Lower leg skin (tissue), 4 donors: Measurements from ENCODE around the gene SNAI3. TPM values are rescaled to one million over a fixed set of nuclear protein-coding genes. Genes with fewer than 3 reads are reported as not detected.

Source experiments
- DNase-seq, 2 donors: peaks; one replicate each; pipeline ENCODE4 v3.0.0-alpha.2; 2019; ENCODE audit warnings: low spot score in 2 of 2
- H3K4me3 ChIP-seq: fragments of 200-600 bp; sonication (generic); 2 replicates; pipeline ENCODE4 v1.5.1; 2017; ENCODE audit warnings: mild to moderate bottlenecking, low read depth; ENCODE audit not compliant: poor library complexity, severe bottlenecking
- CTCF ChIP-seq, 3 donors: fragments of 450-650 bp; IDR thresholded peaks; one replicate each; pipeline ENCODE4 v1.5.1; 2016; ENCODE audit warnings: antibody characterized with exemption in 3 of 3, mild to moderate bottlenecking in 3 of 3, moderate library complexity in 2 of 3
- POLR2A ChIP-seq, 2 donors: fragments of 450-650 bp; IDR thresholded peaks; one replicate each; pipeline ENCODE4 v1.6.1; 2016 to 2017; ENCODE audit warnings: antibody characterized with exemption in 2 of 2, mild to moderate bottlenecking in 1 of 2, moderate library complexity in 1 of 2
- WGBS, 2 donors: methylation state at CpG; one replicate each; pipeline ENCODE4 v1.1.5; 2018; 5-methylcytosine and 5-hydroxymethylcytosine counted together
- intact Hi-C: fragments of 100-400 bp; cut with DNase I; formaldehyde crosslinking; loops from one replicate; pipeline ENCODE4 v1.15.0; 2023; ENCODE audit warnings: low total_unique reads
- total RNA-seq, 4 donors: library from RNA; depleted of rRNA; stranded (reverse); fragments of >200 nt; gene quantifications; one replicate each; pipeline ENCODE4 v1.1.0, GENCODE V29; 2016

SNAI3 gene
- total RNA-seq, 4 donors from 2014 or later, result 0.17 to 0.81 (median 0.29) TPM

- intact Hi-C loops, result no loop called here
- no peak for DNase-seq
- WGBS, 2 donors, result 26 to 36% methylated on average over 15 to 26 of the region's 45 CpGs
- no peak overlapping the region for H3K4me3 ChIP-seq
- TF ChIP-seq CTCF (IDR thresholded peaks at IDR 0.05), result no peak
- no peak for TF ChIP-seq POLR2A (IDR thresholded peaks at IDR 0.05)
Measured at GRCh38 chr16:88639231-88640038, 46.9 kb downstream of the SNAI3 start.

- DNase-seq, result no peak
- WGBS, 2 donors, result 26 to 30% methylated on average over 22 of the region's 27 CpGs
- H3K4me3 ChIP-seq, result no peak within 1 kb of the TSS
- intact Hi-C loops, result no loop called here
- TF ChIP-seq CTCF (IDR thresholded peaks at IDR 0.05), result no peak
- TF ChIP-seq POLR2A (IDR thresholded peaks at IDR 0.05), result no peak
Measured at GRCh38 chr16:88638323-88639230, 47.7 kb downstream of the SNAI3 start, which contains the start of gene IL17C. IL17C (plus strand) TSS chr16:88638572; CDS start chr16:88638642, 70 bp downstream.

- no peak overlapping the region for H3K4me3 ChIP-seq
- no peak for DNase-seq
- 58 to 66% methylated on average over 13 to 18 of the region's 23 CpGs for WGBS, 2 donors
- TF ChIP-seq POLR2A (IDR thresholded peaks at IDR 0.05), result no peak
- no peak for TF ChIP-seq CTCF (IDR thresholded peaks at IDR 0.05)
- intact Hi-C loops, result no loop called here
Measured at GRCh38 chr16:88636488-88637265, 49.6 kb downstream of the SNAI3 start.

GRCh38 chr16:88635671-88636319, 50.5 kb downstream of the SNAI3 start:
- intact Hi-C loops, result no loop called here
- TF ChIP-seq POLR2A (IDR thresholded peaks at IDR 0.05) (no peak), CTCF (IDR thresholded peaks at IDR 0.05) (no peak)
- WGBS, 2 donors, result 77 to 79% methylated on average over 15 to 17 of the region's 17 CpGs
- no peak for DNase-seq
- no peak overlapping the region for H3K4me3 ChIP-seq
